Smooth muscle cell (in vitro differentiated cells): ENCODE results near the gene DDX56. TPM values are rescaled to one million over a fixed set of nuclear protein-coding genes. Genes with fewer than 3 reads are reported as not detected.

Source experiments
- DNase-seq: peaks from one replicate; lab custom pipeline; 2025; ENCODE audit not compliant: unreplicated experiment; lab: John Stamatoyannopoulos, UW
- H2AFZ ChIP-seq: fragments of 200-600 bp; sonication (generic); 2 replicates; pipeline ENCODE4 v1.6.0; 2016; ENCODE audit warnings: antibody characterized with exemption, low read depth, mild to moderate bottlenecking
- H3F3A ChIP-seq: fragments of 200-600 bp; sonication (generic); 2 replicates; pipeline ENCODE4 v1.6.0; 2017; ENCODE audit warnings: antibody characterized with exemption, low read depth
- H3K27ac ChIP-seq: fragments of 200-600 bp; sonication (generic); 2 replicates; pipeline ENCODE4 v1.5.1; 2016; ENCODE audit warnings: low read depth, mild to moderate bottlenecking
- H3K27me3 ChIP-seq: fragments of 200-600 bp; sonication (generic); 2 replicates; pipeline ENCODE4 v1.6.1; 2016; ENCODE audit warnings: low read depth, mild to moderate bottlenecking
- H3K36me3 ChIP-seq: fragments of 200-600 bp; sonication (generic); 2 replicates; pipeline ENCODE4 v1.5.1; 2016; ENCODE audit warnings: low read depth
- H3K4me1 ChIP-seq: fragments of 200-600 bp; sonication (generic); 2 replicates; pipeline ENCODE4 v1.5.1; 2016; ENCODE audit warnings: low read depth
- H3K4me2 ChIP-seq: fragments of 200-600 bp; sonication (generic); 2 replicates; pipeline ENCODE4 v1.6.0; 2016; ENCODE audit warnings: mild to moderate bottlenecking
- H3K4me3 ChIP-seq: fragments of 200-600 bp; sonication (generic); 2 replicates; pipeline ENCODE4 v1.5.1; 2016; ENCODE audit warnings: mild to moderate bottlenecking
- H3K79me2 ChIP-seq: fragments of 200-600 bp; sonication (generic); 2 replicates; pipeline ENCODE4 v1.6.0; 2016; ENCODE audit warnings: low read depth, mild to moderate bottlenecking
- H3K9ac ChIP-seq: fragments of 200-600 bp; sonication (generic); 2 replicates; pipeline ENCODE4 v1.6.0; 2016; ENCODE audit warnings: low read depth
- H3K9me3 ChIP-seq: fragments of 200-600 bp; sonication (generic); replicated peaks from 2 replicates; pipeline ENCODE4 v1.5.1; 2016; ENCODE audit warnings: low read depth
- H4K20me1 ChIP-seq: fragments of 200-600 bp; sonication (generic); 2 replicates; pipeline ENCODE4 v1.6.0; 2016; ENCODE audit warnings: low read depth
- WGBS: methylation state at CpG from one replicate; pipeline ENCODE4 v1.1.7; 2016; ENCODE audit warnings: low lambda C conversion rate; 5-methylcytosine and 5-hydroxymethylcytosine counted together
- polyA plus RNA-seq: library from polyadenylated mRNA; unstranded; fragments of >200 nt; fragmentation: Nextera tagmentation; extraction: Ambion mirVana; gene quantifications from 2 replicates; pipeline ENCODE4 v1.2.1, GENCODE V29; 2016
- total RNA-seq: library from RNA; depleted of rRNA; stranded (reverse); fragments of >200 nt; gene quantifications from 2 replicates; pipeline ENCODE4 v1.2.3, GENCODE V29; 2014
- TF ChIP-seq, protein P1 (sequence below): fragments of 200-600 bp; sonication (generic); IDR thresholded peaks from 2 replicates; pipeline ENCODE4 v1.5.1; 2017; ENCODE audit warnings: borderline replicate concordance, mild to moderate bottlenecking, antibody characterized with exemption; ENCODE audit not compliant: insufficient read depth, poor library complexity, severe bottlenecking

The DDX56 gene
- total and polyA plus RNA-seq, 2 experiments from 2014 or later, result 43.2 to 64.5 TPM

DNA sequence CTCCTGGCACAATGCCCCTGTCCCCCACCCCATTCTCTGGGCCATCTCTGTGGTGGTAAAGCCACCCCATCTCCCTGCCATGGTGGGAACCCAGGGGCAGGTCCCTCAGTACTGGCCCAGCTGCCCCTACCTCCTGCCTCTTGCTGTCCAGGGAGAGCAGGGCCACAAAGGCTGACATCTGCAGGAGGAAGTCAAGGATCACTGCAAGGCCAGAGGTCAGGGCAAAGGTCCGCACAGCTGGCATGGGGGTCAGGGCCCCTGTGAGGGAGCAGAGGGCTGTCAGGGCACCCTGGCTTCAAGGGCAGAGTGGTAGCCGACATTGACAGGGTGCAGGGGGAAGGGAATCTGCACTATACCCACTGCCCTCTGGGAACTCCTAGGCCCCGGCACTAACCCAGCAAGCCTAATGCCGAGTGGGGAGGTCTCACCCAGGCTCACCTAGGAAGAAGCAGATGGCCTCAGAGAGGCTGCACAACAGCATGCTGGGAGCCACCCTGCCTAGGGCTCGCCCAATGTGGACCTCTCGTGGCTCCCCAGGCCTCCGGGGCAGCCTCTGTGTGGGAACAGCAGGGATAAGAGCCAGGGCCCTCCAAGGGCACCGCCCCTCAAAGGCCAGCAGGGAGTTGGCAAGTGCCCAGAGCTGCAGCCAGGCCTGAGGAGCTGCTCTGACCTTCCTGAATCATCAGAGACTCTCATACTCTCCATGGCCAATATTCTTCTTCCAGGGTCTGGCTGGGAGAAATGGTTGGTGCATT, 40.2 kb downstream of the DDX56 start:
- Histone ChIP-seq H3F3A (no peaks in the 10 kb centered on the region), H3K27ac (no peak overlapping the region), H4K20me1 (no peaks in the 10 kb centered on the region), H3K9me3 (no peaks in the 10 kb centered on the region), H3K27me3 (no peaks in the 10 kb centered on the region), H3K4me2 (no peak overlapping the region), H3K4me3 (no peak overlapping the region), H3K4me1 (no peaks in the 10 kb centered on the region), H3K36me3 (no peaks in the 10 kb centered on the region), H3K9ac (no peak overlapping the region), H2AFZ (no peak overlapping the region), H3K79me2 (no peaks in the 10 kb centered on the region)
- TF ChIP-seq, protein P1, sequence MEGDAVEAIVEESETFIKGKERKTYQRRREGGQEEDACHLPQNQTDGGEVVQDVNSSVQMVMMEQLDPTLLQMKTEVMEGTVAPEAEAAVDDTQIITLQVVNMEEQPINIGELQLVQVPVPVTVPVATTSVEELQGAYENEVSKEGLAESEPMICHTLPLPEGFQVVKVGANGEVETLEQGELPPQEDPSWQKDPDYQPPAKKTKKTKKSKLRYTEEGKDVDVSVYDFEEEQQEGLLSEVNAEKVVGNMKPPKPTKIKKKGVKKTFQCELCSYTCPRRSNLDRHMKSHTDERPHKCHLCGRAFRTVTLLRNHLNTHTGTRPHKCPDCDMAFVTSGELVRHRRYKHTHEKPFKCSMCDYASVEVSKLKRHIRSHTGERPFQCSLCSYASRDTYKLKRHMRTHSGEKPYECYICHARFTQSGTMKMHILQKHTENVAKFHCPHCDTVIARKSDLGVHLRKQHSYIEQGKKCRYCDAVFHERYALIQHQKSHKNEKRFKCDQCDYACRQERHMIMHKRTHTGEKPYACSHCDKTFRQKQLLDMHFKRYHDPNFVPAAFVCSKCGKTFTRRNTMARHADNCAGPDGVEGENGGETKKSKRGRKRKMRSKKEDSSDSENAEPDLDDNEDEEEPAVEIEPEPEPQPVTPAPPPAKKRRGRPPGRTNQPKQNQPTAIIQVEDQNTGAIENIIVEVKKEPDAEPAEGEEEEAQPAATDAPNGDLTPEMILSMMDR, result no peak
- no peak for DNase-seq
- WGBS, result 91% methylated on average over 8 of the region's 8 CpGs

DNA sequence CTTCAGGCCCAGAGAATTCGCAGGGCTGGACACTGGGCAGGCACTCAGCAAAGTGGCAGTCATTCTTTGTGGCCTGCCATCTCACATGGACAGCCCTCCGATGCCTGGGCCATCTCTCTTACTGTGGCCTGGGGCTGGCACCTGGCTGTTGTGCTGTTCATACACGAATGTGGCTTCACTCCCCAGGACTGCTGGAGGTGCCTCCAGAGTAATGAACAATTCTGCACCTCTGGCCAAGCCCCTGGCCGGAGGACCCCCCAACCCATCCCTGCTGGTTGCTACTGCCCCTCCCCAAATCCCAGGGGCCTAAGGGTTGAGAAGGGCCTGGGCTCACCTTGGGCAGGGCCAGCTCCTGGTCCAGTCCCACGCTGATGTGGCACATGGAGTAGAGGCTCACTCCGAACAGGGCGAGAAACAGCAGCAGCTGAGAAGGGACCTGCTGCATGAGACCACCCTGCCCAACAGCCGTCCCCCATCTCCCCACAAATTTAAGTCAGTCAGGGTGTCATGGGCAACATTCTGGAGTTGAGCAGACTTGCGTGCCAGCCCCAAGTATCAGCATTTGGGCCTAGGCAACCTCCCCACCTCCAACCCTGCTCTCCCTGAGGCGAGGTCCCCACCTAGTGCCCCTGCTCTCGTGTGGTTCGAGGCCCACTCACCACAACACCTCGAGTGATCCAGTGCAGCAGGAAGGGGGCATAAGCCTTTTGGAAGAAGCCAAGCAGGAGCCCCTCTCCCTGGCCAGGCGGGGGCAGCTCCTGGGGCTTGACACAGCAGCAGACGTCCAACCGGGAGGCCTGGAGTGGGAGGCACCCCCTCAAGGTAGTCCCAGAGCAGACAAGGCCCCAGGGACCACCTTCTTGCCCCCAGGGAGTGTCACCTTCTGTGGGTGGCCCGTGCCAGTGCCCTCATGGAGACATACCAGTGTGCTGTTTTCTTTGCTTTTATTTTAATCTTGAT, 42.0 kb downstream of the DDX56 start:
- Histone ChIP-seq H3K4me3 (no peak overlapping the region), H4K20me1 (no peaks in the 10 kb centered on the region), H3K79me2 (no peaks in the 10 kb centered on the region), H3K9ac (no peak overlapping the region), H3K27me3 (no peaks in the 10 kb centered on the region), H3F3A (no peaks in the 10 kb centered on the region), H3K4me2 (no peak overlapping the region), H3K9me3 (no peaks in the 10 kb centered on the region), H3K27ac (no peak overlapping the region), H2AFZ (no peak overlapping the region), H3K36me3 (no peaks in the 10 kb centered on the region), H3K4me1 (no peaks in the 10 kb centered on the region)
- WGBS, result 89% methylated on average over 17 of the region's 17 CpGs
- TF ChIP-seq, protein P1, result no peak
- no peak for DNase-seq

DNA sequence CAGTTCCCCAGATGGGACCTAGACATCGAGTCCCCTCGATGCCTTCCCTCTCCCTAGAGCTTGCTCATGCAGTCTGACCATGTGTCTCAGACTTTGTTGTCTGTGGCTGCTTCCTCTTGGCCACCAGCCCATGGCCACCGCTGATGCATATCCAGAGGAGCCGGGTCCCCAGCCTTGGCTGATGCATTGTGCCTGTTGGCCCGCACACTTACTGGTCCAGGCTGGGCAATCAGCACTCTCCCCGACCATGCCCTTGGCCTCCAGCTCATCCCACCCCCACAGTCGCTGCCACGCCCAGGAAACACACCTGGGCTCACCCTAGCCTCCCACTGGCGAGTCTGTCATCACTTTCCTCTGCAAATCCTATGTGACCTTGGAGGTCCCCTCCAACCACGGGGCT, 42.7 kb downstream of the DDX56 start:
- TF ChIP-seq, protein P1, result no peak
- Histone ChIP-seq H4K20me1 (no peaks in the 10 kb centered on the region), H3K9ac (no peak overlapping the region), H3K4me1 (no peaks in the 10 kb centered on the region), H3K27me3 (no peaks in the 10 kb centered on the region), H3F3A (no peaks in the 10 kb centered on the region), H3K36me3 (no peaks in the 10 kb centered on the region), H2AFZ (no peak overlapping the region), H3K4me2 (no peak overlapping the region), H3K79me2 (no peaks in the 10 kb centered on the region), H3K27ac (no peak overlapping the region), H3K4me3 (no peak overlapping the region), H3K9me3 (no peaks in the 10 kb centered on the region)
- DNase-seq, result no peak
- WGBS, result 85% methylated on average over 10 of the region's 10 CpGs
